Astrocyte (in vitro differentiated cells and primary cell): Measurements from ENCODE around the gene ENPP7. TPM values are rescaled to one million over a fixed set of nuclear protein-coding genes. Genes with fewer than 3 reads are reported as not detected.

Experiments used
- DNase-seq: peaks from one replicate; pipeline ENCODE4 v3.0.0-alpha.2; 2010; ENCODE audit warnings: low read depth
- FAIRE-seq: peaks from 2 replicates; lab custom pipeline; 2011; peaks lifted over from hg19 to GRCh38; lab: Jason Lieb, UNC
- H2AFZ ChIP-seq: 2 replicates; pipeline ENCODE4 v1.6.0; 2012; ENCODE audit warnings: low read depth, low read length, inconsistent platforms
- H3K27ac ChIP-seq: 2 replicates; pipeline ENCODE4 v1.5.1; 2011; ENCODE audit warnings: low read depth, low read length, inconsistent platforms
- H3K27me3 ChIP-seq: 2 replicates; pipeline ENCODE4 v1.6.0; 2011; ENCODE audit warnings: low read length, inconsistent platforms; ENCODE audit not compliant: insufficient read depth
- H3K36me3 ChIP-seq: 2 replicates; pipeline ENCODE4 v1.5.1; 2011; ENCODE audit warnings: low read length, inconsistent platforms; ENCODE audit not compliant: insufficient read depth
- H3K4me1 ChIP-seq: 2 replicates; pipeline ENCODE4 v1.5.1; 2011; ENCODE audit warnings: low read length, inconsistent platforms; ENCODE audit not compliant: insufficient read depth
- H3K4me2 ChIP-seq: 2 replicates; pipeline ENCODE4 v1.6.0; 2012; ENCODE audit warnings: low read length, inconsistent platforms
- H3K4me3 ChIP-seq: 2 replicates; pipeline ENCODE4 v1.5.1; 2011; ENCODE audit warnings: low read depth, mild to moderate bottlenecking, low read length, inconsistent platforms; ENCODE audit not compliant: insufficient read depth
- H3K79me2 ChIP-seq: 2 replicates; pipeline ENCODE4 v1.6.0; 2012; ENCODE audit warnings: mild to moderate bottlenecking, low read length, inconsistent platforms; ENCODE audit not compliant: insufficient read depth
- H3K9ac ChIP-seq: 2 replicates; pipeline ENCODE4 v1.6.0; 2012; ENCODE audit warnings: mild to moderate bottlenecking, low read length, inconsistent platforms
- H3K9me3 ChIP-seq: 2 replicates; pipeline ENCODE4 v1.5.1; 2012; ENCODE audit warnings: low read depth, mild to moderate bottlenecking, low read length, inconsistent platforms; ENCODE audit not compliant: insufficient read depth
- H4K20me1 ChIP-seq: 2 replicates; pipeline ENCODE4 v1.6.0; 2012; ENCODE audit warnings: low read length, inconsistent platforms; ENCODE audit not compliant: insufficient read depth
- H3K27ac Mint-ChIP-seq: one replicate; pipeline ENCODE4 v1.8.0; 2021; ENCODE audit warnings: mild to moderate bottlenecking, mixed read lengths; ENCODE audit not compliant: unreplicated experiment
- H3K27me3 Mint-ChIP-seq: one replicate; pipeline ENCODE4 v1.8.0; 2021; ENCODE audit warnings: low read depth, mixed read lengths; ENCODE audit not compliant: unreplicated experiment
- H3K36me3 Mint-ChIP-seq: one replicate; pipeline ENCODE4 v1.8.0; 2021; ENCODE audit warnings: low read depth, mixed read lengths; ENCODE audit not compliant: unreplicated experiment
- H3K4me1 Mint-ChIP-seq: one replicate; pipeline ENCODE4 v1.8.0; 2021; ENCODE audit warnings: low read depth, mixed read lengths; ENCODE audit not compliant: unreplicated experiment
- H3K4me3 Mint-ChIP-seq: one replicate; pipeline ENCODE4 v1.8.0; 2021; ENCODE audit warnings: mild to moderate bottlenecking, moderate library complexity, mixed read lengths; ENCODE audit not compliant: unreplicated experiment
- H3K9me3 Mint-ChIP-seq: one replicate; pipeline ENCODE4 v1.8.0; 2021; ENCODE audit warnings: mild to moderate bottlenecking, mixed read lengths; ENCODE audit not compliant: unreplicated experiment
- EZH2 ChIP-seq: IDR thresholded peaks from 2 replicates; pipeline ENCODE4 v1.6.1; 2012; ENCODE audit warnings: mild to moderate bottlenecking, low read length, inconsistent platforms; ENCODE audit not compliant: insufficient read depth
- total RNA-seq: library from RNA; stranded (reverse); gene quantifications from 2 replicates; pipeline ENCODE4 v1.2.1, GENCODE V29; 2021
- TF ChIP-seq, protein P1 (sequence below): IDR thresholded peaks from 2 replicates; pipeline ENCODE4 v1.5.1; 2011; ENCODE audit warnings: low read depth, mild to moderate bottlenecking, inconsistent platforms, low read length, moderate library complexity; ENCODE audit not compliant: insufficient read depth

ENPP7 gene
- total RNA-seq, 1 donor from 2014 or later, result not detected

DNA sequence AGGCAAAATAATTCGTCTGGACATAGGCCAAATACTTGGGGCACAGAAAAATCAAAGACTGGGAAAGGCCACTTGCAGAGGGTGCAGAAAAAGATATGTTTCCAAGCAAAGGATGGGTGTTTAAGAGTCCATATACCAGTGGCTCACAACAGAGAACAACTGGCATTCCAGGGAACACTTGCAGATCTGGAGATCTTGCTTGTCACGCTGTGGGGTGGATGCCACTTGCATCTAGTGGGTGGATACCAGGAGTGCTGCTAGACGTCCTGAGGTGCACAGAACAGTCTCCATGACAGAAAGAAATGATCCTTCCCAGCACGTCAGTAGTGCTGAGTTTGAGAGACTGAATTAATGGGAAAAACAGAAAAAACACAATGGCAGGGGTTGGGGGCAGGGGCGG lies 57.7 kb downstream of the ENPP7 start:
- Histone ChIP-seq H3K4me3 (no peak overlapping the region), H3K36me3 (no peaks in the 10 kb centered on the region), H3K4me2 (no peak overlapping the region), H4K20me1 (peaks cover 13% of the 10 kb centered on the region), H3K79me2 (no peaks in the 10 kb centered on the region), H3K27ac (no peak overlapping the region), H3K9me3 (no peaks in the 10 kb centered on the region), H3K4me1 (peaks cover 10% of the 10 kb centered on the region), H2AFZ (no peak overlapping the region), H3K9ac (no peak overlapping the region), H3K27me3 (peaks cover 48% of the 10 kb centered on the region)
- FAIRE-seq, result no peak
- Mint-ChIP-seq H3K27me3 (peaks cover 43% of the 10 kb centered on the region), H3K36me3 (peaks cover 2% of the 10 kb centered on the region), H3K4me3 (peak overlapping the region; percentile 42), H3K4me1 (peaks cover 7% of the 10 kb centered on the region), H3K9me3 (peaks cover 3% of the 10 kb centered on the region), H3K27ac (no peak overlapping the region)
- TF ChIP-seq, protein P1, sequence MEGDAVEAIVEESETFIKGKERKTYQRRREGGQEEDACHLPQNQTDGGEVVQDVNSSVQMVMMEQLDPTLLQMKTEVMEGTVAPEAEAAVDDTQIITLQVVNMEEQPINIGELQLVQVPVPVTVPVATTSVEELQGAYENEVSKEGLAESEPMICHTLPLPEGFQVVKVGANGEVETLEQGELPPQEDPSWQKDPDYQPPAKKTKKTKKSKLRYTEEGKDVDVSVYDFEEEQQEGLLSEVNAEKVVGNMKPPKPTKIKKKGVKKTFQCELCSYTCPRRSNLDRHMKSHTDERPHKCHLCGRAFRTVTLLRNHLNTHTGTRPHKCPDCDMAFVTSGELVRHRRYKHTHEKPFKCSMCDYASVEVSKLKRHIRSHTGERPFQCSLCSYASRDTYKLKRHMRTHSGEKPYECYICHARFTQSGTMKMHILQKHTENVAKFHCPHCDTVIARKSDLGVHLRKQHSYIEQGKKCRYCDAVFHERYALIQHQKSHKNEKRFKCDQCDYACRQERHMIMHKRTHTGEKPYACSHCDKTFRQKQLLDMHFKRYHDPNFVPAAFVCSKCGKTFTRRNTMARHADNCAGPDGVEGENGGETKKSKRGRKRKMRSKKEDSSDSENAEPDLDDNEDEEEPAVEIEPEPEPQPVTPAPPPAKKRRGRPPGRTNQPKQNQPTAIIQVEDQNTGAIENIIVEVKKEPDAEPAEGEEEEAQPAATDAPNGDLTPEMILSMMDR, result no peak
- TF ChIP-seq EZH2, result no peak
- DNase-seq, result no peak

GRCh38 chr17:79788989-79789942 lies 58.5 kb downstream of the ENPP7 start:
- Histone ChIP-seq H3K36me3 (no peaks in the 10 kb centered on the region), H3K4me1 (peaks cover 14% of the 10 kb centered on the region), H3K27me3 (peaks cover 48% of the 10 kb centered on the region), H3K4me2 (peak overlapping the region; percentile 66), H2AFZ (peak overlapping the region; percentile 25), H3K9me3 (no peaks in the 10 kb centered on the region), H4K20me1 (peaks cover 16% of the 10 kb centered on the region), H3K9ac (no peak overlapping the region), H3K4me3 (no peak overlapping the region), H3K79me2 (no peaks in the 10 kb centered on the region), H3K27ac (no peak overlapping the region)
- TF ChIP-seq, protein P1, result no peak
- no peak for TF ChIP-seq EZH2
- DNase-seq (no peak), FAIRE-seq (no peak)
- Mint-ChIP-seq H3K27ac (peak overlapping the region; percentile 41), H3K4me1 (peaks cover 10% of the 10 kb centered on the region), H3K4me3 (peak overlapping the region; percentile 42), H3K36me3 (peaks cover 2% of the 10 kb centered on the region), H3K9me3 (peaks cover 5% of the 10 kb centered on the region), H3K27me3 (peaks cover 43% of the 10 kb centered on the region)
